Fibroblast of peridontal ligament (primary cell): ENCODE data around the gene THOP1.

Experiments used
- DNase-seq: peaks from one replicate; pipeline ENCODE4 v3.0.0-alpha.2; 2010; ENCODE audit errors: extremely low read depth

The THOP1 gene

GRCh38 chr19:2785244-2785997, at the start of gene THOP1:
THOP1 (plus strand) TSS chr19:2785503; CDS start chr19:2785663, 160 bp downstream.
- DNase-seq = peak; percentile 96

- no peak for DNase-seq
Observed at GRCh38 chr19:2736550-2737190, 48.6 kb upstream of the THOP1 start.

DNA sequence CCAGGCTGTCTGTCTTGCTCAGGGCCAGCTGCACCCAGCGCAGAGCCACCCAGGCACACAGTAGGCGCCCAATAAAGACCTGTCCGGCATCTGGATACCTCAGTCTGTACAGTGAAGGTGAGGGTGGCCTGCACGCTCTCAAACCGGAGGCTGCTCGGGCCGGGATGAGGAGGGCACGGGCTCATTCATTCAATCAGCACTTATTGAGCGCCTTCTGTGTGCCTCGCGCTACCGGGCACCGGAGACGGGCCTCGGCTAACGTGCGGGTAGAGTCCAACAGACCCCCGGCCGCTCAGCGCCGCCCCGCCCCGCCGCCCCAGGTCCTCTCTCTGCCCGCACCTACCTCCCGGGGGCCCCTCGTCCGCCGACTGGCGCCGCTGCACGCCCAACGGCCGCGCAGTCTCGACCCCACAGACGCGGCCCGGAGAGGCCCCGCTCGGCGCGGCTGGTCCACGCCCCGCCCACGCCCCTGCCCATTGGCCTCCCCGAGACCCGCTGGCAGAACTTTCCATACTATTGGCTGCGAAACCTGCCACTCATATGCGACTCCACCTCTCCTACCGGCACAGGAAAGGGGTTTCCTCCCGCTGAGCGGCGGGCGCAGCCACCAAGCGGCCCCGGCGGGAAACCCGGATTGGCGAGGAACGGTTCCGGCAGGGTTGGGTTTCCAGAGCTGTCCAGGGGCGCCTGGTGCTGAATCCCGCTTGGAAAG, 45.5 kb upstream of the THOP1 start, which contains the start of gene SLC39A3:
Gene SLC39A3, minus strand, starts transcription at position 416 of the 712 bp plus-strand sequence. CDS start 2,760 bp downstream, outside the sequence.
- DNase-seq = peak; percentile 98

DNA sequence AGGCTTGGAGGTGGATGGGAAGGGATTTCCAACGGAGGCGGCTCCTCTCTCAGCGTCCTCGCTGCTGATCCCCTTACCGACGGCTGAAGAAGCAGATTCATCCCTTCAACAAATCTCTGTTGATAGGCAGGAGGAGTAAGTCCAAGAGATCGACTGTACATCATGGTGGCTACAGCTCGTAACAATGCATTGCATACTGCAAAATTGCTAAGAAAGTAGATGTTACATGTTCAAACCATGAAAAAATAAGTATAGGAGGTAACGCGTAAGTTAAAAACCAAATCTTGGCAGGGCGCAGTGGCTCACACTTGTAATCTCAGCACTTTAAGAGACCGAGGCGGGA, 45.0 kb upstream of the THOP1 start:
- DNase-seq = no peak

DNA sequence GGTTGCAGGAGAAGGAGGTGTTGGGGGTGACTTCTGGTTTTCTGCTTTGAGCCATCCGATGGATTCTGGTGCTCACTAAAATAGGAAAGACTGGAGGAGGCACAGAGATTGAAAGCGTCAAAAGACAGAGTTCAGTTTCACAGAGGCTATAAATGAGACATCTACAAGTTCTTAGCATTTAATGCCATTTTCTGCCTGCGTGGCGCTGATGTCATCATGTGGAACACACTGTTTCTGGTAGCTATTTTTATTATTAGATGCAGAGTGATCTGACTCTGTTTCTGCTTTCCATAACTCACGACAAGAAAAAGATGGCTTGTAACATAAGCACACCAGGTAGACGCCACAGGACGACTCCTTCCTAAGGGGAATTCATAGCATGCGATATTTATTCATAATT, 42.2 kb upstream of the THOP1 start:
- no peak for DNase-seq

GRCh38 chr19:2744113-2744512, 41.2 kb upstream of the THOP1 start:
- no peak for DNase-seq

GRCh38 chr19:2747349-2747748, 38.0 kb upstream of the THOP1 start:
- no peak for DNase-seq

GRCh38 chr19:2750808-2751437, 34.4 kb upstream of the THOP1 start:
- DNase-seq = no peak

GRCh38 chr19:2751438-2751830, 33.9 kb upstream of the THOP1 start:
- no peak for DNase-seq

GRCh38 chr19:2754659-2755447, 30.4 kb upstream of the THOP1 start:
- DNase-seq = no peak

DNA sequence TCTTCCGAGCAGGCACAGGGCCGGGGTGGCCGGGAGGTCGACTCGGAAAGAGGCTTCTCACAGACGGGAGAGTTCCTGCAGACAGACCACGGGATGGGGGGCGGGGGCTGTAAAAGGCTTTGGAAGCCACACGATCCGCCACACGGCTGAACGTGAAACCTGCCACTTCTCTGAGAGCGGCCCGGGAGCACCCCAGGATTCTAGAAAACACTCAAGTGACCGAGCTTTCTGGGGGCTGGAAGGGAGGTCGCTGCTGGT, 29.9 kb upstream of the THOP1 start:
- no peak for DNase-seq

GRCh38 chr19:2755811-2756210, 29.5 kb upstream of the THOP1 start:
- DNase-seq = no peak

DNA sequence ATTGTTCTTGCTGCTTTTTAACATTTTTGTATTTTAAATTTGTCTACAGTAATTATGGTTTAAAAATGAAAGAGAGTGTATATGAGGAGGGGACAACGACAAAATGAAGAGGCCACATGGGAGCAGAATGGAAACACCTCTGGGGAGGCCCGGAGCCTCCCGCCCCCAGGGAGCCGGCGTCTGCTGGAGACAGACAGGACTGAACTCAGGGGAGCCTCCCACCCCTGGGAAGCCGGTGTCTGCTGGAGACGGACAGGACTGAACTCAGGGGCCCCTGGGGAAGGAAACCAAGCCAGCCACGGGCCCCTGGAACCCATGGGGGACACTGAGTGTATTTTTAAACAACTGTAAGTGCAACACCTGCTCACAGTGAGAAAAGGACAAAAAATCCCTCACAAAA, 28.8 kb upstream of the THOP1 start:
- no peak for DNase-seq

GRCh38 chr19:2756921-2757881, 28.1 kb upstream of the THOP1 start:
- no peak for DNase-seq

GRCh38 chr19:2758601-2759313, 26.5 kb upstream of the THOP1 start:
- no peak for DNase-seq

DNA sequence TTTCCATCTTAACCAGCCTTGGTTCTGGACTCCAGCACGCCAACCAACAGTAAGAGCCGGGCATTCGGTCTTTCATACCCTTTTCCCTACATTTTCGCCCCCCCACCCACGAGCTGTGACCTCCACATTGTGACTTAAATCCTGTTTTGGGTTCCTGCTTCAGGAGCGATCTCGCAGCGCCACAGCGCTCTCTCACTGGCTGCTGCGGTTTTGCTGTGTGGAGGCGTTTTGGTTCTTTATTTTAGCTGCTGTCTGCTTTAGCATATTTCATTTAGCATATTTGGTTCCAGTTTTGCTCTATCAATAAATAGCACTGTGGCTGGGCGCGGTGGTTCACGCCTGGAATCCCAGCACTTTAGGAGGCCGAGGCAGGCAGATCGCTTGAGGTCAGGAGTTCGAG, 25.9 kb upstream of the THOP1 start:
- DNase-seq = no peak

GRCh38 chr19:2759965-2760364, 25.3 kb upstream of the THOP1 start:
- DNase-seq = no peak

GRCh38 chr19:2761309-2761677, 24.0 kb upstream of the THOP1 start:
- no peak for DNase-seq

DNA sequence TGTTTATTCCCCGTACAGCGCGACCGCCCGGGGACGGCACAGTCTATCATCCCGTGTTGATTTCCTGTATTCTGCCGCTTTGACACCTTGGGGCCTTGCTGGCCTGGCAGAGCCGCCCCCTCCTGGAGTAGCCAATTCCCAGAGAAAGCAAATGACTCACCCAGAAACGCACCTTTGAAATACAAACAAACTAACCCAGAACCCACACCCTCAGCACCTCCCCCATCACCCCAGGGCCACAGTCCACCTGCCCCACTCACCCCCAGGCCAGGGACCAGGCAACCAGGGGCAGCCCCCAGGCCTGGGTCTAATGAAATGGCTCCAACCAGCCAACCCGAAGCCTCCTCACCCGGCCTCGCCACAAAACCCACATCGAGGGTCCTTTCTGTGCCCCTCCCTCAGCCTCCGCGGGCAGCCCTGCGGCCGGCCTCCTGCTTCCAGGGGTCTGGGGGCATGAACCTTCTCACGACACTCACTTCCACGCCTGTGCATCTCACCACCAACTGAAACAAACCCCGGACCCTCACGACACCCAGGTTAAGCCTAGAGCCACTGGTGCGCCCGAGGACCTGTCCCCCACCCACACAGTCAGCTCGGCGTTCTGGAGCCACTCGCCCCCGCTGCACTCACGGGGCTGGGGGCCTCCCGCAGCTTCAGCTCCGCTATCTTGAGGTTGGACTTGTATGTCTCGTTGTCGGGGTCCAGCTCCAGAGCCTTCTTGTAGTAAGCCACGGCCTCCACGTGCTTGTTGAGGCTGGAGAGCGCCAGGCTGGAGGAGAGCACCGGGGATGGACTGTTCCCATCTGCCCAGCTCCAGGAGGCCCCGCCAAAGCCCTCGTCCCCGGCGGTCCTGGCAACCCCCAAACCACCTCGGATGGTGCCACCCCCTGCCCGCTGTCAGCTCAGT, 23.2 kb upstream of the THOP1 start:
- DNase-seq = no peak
